GM23248 (cell line): Measurements from ENCODE around the gene ARID1B.

Source experiments
- EZH2 ChIP-seq: fragments of 200-600 bp; sonication (generic); IDR thresholded peaks from 2 replicates; pipeline ENCODE4 v1.6.1; 2018; ENCODE audit warnings: antibody characterized with exemption, mild to moderate bottlenecking; ENCODE audit not compliant: insufficient read depth, poor library complexity, severe bottlenecking
- EZH2phosphoT487 ChIP-seq: fragments of 200-600 bp; sonication (generic); IDR thresholded peaks from 2 replicates; pipeline ENCODE4 v1.6.1; 2018; ENCODE audit warnings: antibody characterized with exemption, moderate library complexity, mild to moderate bottlenecking, low read depth; ENCODE audit not compliant: insufficient read depth

GRCh38 chr6:156752666-156753301 lies 24.4 kb upstream of the ARID1B start:
- no peak for TF ChIP-seq EZH2
- no peak for TF ChIP-seq EZH2phosphoT487
